Stimulated activated CD8-positive, alpha-beta memory T cell treated with anti-CD3 and anti-CD28 coated beads, Interleukin-2, amount 100 ng/mL, for 48 hours (primary cell): ENCODE data around the gene CPB2.
A peak's percentile ranks its signal among the peaks of the same experiment; 100 is the strongest.

ENCODE experiments used
- DNase-seq, 2 donors: peaks; one replicate each; pipeline ENCODE4 v3.0.0-alpha.2; 2020; ENCODE audit warnings: low read depth in 2 of 2

Gene CPB2

DNA sequence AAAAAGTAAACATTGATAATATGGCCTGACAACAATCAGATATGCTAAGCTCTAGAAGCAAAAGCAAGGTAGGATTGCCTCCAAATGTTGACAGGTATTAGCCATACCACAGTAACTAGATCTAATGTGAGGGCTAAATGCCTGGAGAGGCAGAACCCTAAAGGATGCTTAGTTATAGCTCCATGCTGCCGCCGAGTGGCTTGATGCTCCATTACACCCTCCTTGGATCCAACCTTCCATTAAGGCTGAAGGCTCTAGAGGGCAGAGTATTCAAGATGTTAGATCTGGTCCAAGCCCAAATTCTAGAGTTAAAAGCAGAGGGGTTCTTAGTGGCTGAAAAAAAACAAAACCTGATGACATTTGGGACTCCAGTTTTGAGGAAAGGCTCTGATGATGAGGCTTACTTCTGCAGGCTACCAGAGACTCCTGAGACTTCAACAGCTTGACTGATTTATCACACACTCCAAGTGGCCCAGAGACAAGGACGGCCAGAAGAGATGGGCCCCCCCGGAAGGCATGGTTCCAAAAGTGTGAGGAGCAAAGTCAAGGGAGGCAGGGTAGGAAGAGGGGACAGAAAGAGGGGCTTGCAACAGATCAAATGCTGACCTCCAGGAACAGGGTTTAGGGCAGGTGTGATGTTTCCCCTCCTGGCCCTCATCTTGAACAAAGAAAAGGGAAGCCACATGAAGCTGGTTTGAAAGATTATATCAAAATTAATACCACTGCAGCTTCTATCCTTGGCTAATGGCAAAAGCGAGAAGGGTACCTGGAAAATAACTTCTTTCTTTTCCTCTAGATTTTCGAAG is 21.9 kb upstream of the CPB2 start:
- peak; percentile 18 to 54 for DNase-seq

DNA sequence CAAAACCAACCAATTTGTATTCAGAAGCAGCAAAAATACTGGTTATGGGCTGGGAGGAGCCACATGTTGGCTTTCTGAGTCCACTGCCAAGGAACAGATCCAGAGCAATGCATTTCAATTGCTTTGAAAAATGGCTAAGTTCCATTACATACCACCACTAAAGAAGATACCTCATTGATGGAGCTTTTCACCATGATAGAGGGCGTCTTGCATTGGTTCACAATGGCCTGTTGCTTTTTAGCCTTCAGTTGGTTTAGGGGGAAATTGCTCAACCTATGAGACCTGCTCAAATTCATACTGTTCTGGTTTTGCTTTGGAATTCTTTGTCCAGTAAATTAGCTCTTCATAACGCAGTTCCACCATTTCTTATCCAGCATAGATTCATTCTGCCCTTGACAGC is 21.2 kb upstream of the CPB2 start:
- no peak for DNase-seq

DNA sequence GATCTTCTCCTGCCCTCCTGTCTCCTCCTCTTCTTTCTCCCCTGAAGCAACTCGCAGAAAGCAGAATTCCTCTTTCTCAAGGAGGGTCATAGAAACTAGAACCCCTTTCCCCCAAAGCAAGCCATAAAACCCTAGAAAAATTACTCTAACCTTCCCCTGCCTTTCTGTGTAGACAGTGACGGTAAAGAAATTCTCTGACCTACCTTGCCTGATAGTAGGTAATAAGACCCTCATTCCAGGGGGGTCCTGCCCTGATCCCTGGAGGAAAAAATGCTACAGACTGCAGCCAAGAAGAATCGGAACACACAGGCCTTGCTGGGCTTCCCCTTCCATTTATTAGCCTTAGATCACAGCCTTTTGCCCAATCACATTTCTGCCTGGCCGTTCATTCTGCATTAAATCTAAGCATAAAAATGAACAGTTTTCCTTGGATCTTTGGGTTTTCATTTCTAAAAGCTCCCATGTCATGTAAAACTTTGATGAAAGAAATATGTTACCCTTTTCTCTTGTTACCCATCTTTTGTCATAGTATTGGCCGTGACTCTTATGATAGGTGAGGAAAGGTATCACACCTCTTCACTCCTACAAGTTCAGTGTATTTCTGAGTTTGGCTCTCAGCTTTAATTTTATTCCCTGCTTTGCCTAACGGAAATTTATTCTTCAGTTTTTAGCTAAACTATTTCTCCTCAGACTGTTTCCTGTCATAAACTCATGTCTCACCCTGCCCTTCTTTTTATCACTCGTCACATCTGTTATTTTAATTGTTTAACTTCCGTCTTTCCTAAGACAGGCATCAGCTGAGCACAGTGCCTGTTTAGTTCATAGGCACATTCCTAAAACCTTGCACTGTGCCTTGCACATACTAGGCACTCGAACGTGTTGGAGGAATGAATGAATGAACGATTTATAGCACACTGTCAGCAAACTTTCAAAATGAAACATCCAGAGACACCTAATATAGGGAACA is 20.4 kb upstream of the CPB2 start:
- DNase-seq = no peak

DNA sequence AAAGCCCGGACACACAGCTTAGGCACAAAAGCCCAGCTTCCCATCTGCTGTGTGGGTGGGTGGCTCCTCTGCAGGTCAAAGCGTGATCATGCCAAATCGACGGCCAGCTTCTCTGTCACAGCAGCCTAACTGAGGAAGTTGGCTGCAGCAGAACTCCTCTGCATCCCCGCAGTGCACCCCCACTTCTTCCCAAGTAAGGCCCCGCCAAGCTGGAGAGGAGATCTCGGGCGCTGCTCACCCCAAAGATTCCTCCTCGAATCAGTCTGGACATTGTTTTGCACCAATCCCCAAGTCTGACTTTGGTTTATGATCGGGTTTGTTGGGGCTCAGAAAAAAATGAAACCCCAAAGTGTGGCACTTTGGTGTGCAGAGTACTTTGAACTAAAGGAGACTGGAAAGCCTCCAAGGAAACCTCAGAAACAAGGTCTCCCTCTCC is 19.7 kb upstream of the CPB2 start:
- DNase-seq = peak in 1 of 2 donors; percentile 11

DNA sequence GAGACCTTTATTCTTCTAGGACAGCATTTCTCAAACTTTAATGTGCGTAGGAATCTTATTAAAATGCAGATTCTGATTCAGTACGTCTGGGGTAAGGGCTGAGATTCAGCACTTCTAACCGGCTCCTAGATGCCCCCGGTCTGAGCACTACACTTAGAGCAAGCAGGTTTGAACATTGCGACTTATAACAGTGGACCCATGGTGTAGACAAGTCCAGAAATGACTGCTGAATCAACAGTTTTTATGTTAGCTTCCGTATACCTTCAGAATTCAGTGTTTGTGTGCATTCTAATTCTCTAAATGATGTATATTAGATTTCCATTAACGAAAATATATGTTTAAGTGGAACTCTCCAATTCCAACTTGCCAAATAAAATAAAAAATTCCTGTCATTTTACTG is 17.5 kb upstream of the CPB2 start:
- no peak for DNase-seq

DNA sequence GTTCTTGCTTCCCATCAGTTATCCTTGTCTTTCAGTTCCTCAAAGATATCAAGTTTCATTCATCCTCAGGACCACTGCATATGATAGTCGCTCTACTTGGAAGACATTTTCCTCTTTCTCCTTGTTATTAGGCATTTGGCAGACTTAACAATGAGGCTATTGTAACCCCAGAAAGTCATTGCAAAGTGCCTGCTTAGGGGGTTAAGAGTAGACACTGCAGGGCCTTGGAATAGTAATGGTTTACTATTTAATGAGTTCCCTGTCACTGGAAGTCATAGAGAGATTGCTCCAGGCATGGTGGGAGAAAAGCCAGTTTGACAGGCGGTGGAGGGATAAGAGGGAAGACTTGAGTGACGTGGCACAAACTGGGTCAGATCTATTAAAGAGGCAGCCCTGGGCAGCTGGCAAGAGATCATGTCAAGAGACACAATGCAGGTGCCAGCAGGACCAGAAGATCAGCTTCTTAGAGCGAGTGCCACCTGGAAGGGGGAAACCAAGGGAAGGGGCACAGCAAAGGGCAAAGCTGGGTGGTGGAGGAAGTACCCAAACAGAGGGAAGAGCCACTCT is 16.8 kb upstream of the CPB2 start:
- DNase-seq = no peak

DNA sequence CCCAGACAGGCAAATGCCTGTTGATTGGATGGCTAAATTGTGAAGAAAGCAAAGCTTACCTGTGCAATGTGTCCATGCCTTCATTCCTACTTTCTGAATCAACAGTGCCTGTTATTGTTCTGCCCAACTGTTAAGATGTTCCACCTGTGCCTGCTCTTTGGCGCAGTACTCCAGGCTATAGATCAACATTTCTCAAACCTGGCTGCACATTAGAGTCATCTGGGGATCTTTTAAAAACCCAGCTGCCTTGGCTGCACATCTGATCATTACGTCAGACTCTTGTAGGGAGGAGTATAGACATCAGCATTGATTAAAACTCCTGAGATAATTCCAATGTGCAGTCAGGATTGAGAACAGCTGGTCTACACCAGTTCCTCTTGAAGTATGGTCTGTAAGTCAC is 16.2 kb upstream of the CPB2 start:
- DNase-seq = no peak

DNA sequence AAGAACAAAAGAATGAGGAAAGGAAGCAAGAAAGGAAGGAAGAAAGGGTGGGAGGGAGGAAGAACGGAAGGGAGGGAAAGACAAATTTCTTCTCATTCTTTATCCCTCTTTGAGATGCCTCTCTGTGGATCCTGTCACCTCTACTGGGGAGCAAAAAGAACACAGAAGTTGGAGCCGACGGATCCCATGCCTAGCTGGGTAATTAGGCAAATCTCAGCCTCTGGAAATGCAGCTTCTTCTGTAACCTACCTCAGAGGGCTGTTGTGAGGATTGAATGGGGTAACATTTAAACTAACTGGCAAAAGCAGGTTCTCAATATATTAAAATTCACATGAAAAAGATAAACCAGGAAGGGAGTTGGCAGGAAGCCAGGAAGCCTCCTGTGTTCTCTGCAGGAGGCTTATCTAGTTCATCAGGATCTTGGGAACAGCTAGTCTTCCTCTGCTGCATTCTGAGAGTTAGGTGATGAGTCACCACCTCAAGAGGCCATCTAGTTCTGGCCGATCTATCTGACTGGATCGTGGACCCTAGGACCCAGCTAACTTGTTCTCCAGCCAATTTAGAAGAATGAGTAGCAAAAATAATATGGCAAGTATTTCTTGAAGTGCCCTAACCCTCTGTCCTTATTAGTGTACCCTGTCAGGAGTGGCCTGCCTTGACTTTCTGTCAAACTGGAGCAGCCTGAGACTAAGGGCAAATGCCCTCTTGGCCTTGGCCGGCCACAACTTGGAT is 15.2 kb upstream of the CPB2 start:
- DNase-seq = no peak

DNA sequence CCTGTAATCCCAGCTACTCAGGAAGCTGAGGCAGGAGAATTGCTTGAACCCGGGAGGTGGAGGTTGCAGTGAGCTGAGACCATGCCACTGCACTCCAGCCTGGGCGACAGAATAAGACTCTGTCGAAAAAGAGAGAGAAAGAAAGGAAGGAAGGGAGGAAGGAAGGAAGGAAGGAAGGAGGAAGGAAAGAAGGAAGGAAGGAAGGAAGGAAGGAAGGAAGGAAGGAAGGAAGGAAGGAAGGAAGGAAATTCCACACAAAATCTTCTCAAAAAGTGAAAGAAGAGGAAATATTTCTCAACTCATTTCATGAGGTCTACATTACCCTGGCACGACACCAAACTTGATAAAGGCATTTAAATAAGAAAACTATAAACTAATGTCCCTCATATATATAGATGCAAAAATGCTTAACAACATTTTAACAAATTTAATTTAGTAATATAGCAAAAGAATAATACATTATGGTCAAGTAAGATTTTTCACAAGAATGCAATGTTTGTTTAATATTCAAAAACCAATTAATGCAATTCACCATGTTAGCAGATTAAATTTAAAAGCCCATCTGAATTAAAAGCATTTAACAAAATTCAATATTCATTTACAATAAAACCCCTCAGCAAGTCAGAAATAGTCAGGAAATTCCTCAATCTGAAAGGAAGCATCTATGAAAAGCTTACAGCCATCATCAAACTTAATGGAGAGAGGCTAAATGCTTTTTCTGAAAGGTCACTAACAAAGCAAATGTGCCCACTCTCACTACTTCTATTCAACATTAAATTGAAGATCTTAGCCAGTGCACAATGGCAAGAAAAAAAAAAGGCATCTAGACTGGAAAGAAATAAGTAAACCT is 12.0 kb upstream of the CPB2 start:
- no peak for DNase-seq

DNA sequence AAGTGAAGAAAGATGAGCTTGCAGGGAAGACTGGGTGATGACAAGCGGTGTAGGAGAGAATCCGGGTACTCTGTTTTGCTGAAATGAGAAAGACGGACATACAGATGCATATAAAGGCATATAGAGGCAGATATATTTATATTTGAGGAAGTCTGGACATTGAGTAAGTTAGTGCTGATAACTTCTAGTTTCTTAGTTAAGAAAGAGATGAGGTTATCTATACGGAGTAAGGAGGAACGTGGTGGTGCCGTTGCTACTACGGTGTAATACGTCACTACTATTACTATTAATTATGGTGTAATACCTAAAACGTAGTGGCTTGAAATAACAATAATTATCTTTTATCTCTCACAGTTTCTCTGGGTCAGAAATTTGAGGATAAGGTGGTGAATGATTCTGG is 9.8 kb upstream of the CPB2 start:
- DNase-seq = no peak

DNA sequence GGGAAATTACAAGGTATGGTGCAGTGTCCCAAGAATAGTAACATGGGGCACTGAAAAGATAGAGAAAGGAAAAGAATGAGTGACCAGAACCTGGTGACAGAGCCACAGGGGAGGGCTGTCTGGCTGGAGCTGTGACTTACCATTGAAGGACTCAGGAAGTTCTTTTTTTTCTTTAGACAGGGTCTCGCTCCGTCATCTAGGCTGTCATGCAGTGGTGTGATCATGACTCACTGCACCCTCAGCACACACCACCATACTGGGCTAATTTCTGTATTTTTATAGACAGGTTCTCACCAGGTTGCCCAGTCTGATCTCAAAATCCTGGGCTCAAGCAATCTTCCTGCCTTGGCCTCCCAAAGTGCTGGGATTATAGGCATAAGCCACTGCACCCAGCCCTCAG is 8.8 kb upstream of the CPB2 start:
- DNase-seq = no peak

DNA sequence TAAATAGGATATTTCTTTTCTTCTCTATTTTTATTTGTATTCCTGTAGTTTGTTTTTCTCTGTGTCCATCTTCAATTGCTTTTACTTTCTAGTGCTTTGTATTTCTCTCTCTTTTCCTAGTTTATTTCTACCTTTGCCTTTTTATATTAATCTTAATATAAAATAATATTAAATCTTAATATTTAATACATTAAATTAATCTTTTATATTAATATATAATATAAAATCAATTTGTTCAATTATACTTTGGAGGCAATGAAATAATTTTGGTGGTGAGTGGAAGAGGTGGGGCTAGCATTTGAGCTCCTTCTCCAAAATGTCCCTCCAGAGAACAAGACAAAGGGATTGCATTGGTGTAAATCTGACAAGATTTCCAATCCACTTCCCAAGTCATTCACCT is 6.3 kb upstream of the CPB2 start:
- DNase-seq = no peak

DNA sequence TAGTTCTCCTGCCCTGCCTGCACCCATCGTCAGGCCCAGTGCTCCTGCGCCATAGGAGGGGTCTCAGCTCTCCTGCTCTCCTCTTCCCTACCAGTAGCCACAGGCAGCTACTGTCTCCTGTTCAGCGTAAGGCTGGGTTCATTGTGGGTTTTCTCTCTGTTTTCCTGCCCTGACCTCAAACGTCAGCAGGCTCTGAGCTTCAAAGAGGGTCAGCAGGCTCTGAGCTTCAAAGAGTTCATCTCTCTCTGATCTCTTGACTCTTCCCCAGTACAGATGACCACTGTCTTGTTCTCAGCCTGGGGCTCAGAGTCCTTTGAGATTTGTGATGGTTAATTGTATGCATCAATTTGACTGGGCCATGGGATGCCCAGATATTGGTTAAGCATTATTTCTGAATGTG is 4.6 kb upstream of the CPB2 start:
- DNase-seq = no peak

DNA sequence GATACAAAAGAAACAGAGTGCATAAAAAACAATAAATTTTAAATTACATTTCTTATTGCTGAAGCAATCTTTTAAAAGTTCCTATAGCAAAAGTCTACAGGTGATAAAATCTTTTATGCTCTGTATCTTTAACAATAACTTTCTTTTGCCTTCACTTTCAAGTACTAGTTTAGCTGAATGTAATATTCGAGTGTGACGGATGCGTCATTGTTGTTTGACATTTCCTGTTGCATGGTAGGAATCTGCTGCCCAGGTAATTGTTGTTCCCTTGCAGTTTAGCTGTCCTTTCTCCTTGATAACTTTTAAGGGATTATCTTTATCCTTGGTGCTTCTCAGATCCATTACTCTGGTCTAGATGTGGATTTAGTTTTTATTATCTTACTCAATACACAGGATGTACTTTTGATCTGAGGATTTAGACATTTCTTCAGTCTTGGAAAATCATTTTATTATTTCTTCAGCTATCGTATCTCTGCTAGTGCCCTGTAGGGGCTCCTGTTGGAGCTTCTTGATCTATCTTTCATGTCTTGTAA is 2.1 kb upstream of the CPB2 start:
- no peak for DNase-seq

DNA sequence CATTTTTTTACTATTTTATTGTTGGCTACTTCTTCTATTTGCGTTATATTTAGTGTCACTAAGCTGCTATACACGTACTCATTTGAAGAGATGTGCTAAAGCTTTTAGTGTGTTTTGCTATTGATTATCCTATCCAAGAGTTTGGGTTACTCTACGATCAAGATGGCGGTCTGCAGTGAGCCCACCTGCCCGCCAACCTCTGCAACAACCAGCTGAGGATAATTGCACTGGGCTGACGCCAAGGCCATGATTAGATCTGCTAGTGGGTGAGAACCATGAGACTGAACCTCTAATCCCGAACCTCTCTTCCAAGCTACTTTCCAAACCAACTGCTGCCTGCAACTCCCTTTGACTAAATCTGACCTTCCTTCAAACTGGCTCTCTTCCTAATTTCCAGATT is 1.8 kb downstream of the CPB2 start:
- no peak for DNase-seq

DNA sequence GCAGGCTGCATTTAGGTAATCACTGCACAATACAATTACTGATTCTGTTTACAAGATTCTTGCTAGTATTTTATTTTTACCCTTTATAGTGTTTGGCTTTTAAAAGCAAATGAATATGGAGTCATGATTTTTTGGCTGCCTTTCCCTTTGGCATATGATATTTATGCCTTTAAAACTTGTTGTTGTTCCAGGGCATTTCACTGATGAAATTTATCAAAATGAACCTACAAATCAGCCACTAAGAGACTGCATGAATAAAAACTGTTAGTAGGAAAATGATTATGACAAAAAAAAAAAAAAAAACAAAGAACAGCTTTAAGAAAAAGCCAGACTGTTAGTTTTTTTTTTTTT is 2.6 kb downstream of the CPB2 start:
- no peak for DNase-seq

DNA sequence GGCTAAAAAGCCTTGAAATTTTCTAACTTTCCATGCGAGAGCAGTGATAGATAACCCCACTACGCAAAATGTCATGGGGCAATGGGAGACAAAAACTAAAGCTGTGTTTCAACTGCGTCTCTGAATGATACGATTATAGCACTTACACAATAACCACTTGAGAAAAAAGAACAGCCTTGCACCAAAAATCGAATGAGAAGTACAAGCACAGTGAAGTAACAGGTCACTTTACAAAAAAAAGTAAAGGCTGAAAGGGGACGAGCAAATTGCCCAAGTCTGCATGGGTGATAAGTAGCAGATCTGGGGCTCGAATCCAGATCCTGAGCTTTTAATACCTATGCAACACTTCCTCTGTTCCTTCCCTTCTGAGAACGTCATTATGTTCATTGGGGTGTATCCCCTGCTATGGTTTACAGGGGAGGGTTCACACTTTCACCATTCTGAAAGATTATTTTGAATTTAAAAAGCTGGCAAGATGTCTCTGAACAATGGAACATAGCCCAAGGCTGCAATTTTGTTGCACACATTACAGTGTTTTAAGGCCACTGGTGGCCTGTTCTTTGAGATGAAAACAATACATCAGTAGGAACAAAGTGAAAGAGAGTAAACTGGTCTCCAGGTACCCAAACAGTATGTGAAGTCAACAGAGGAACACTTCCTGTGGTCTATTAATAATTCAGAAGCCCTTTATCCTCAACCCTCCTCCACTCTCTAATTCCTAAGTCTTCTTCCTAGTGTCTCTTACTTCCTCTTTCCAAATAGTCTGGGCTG is 3.2 kb downstream of the CPB2 start:
- no peak for DNase-seq

DNA sequence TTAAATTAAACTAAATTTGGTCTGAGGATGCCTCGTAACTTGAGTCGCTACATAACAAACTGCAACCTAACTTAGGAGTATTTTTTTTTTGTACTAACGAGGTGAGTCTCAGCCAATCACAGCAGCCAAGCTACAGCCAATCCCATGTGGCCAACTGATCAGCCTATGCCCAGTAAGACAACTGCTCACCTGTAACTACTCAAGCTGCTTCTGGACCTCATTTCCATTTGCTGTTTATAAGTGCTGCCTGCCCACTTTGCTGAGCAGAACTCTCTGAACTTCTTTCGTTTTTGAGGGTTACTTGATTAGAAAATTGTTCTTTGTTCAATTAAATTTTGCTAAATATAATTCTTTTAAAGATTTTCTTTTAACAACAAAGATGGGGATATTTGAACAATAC is 3.8 kb downstream of the CPB2 start:
- no peak for DNase-seq

DNA sequence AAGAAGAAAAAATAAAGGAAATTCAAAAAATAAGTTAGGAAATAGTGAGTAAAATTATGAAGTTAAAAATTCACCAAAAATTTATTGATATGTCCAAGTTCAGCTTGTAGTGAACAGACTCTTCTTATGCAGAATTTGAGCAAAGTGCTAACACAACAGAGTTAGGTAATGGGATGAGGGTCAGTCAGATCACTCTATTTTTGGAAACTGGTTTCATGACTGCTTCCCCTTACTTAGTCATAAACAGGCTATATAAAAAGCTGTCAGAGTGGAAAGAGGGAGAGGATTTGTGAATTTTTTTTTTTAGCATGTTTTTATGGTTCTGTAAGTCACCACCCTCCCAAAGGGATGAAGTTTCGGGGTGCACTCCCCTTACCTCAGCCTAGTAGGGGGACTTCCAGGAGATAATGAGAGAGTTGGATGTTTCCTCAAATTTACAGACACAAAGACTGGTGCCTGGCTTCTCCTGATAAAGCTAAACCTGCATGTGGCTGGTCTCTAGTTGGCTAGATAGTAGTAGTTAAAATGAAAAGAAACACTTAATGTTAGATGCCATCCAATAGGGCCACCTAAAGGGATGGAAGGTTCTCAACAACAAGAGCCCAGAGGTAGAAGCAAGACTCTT is 4.5 kb downstream of the CPB2 start:
- no peak for DNase-seq

DNA sequence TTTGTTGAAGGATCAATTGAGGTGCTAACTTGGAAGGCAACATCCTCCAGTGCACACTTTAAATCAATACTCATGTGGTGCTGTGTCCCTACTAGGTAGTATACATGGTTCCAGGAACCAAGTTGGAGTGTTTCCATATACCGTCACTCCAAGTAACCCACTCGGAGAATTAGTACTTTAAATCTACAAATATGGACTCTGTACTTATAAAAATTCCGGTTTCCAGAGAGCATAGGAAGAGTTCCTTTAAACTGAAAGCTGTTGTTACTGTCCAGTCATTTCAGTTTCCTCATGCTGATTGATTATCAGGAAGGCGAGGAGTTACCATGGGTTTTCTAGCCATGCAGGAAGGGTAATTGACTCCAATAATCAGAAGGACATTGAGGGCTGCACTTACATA is 7.2 kb downstream of the CPB2 start:
- no peak for DNase-seq
